ENCODE data around the gene ZSWIM7. TPM values are rescaled to one million over a fixed set of nuclear protein-coding genes. Genes with fewer than 3 reads are reported as not detected.

The ZSWIM7 gene
- total RNA-seq, 1 experiment from 2014 or later, result 41.3 TPM

DNA sequence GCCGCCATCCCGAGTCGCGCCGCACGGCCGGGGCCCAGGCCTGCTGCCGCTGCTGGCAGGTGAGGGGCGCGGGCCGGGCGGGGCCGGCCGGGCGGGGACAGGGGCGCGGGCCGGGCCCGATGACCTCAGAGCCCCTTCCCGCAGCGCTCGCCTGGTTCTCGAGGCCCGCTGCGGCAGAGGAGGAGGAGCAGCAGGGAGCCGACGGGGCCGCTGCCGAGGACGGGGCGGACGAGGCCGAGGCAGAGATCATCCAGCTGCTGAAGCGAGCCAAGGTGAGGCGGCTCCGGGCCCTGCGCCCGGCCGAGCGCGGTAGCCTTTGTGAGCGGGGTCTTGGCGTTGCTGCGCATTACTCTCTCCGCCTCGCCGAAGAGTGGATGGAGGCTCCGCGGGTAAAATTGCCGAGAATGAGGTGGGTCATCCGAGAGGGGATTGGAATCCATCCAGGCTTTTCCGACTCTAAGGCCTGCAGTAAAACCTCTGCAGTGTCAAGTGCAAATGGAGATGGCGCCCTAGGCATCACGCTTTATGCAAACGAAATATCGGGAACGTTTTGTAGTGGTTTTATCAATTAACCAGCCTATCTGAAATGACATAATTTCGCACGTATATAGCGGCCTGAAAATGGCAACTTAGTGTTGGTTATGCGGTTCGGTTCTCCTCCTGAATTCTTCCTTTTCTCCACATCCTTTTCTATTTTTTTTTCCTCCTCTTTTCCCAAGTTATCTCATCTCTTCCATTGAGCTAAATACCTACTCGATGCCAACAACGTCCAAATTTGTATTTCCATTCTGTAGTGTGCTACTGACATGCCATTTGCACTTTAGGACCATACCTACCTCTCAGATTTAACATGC lies 697 bp upstream of the ZSWIM7 start (continued):
- TF ChIP-seq, protein P1, sequence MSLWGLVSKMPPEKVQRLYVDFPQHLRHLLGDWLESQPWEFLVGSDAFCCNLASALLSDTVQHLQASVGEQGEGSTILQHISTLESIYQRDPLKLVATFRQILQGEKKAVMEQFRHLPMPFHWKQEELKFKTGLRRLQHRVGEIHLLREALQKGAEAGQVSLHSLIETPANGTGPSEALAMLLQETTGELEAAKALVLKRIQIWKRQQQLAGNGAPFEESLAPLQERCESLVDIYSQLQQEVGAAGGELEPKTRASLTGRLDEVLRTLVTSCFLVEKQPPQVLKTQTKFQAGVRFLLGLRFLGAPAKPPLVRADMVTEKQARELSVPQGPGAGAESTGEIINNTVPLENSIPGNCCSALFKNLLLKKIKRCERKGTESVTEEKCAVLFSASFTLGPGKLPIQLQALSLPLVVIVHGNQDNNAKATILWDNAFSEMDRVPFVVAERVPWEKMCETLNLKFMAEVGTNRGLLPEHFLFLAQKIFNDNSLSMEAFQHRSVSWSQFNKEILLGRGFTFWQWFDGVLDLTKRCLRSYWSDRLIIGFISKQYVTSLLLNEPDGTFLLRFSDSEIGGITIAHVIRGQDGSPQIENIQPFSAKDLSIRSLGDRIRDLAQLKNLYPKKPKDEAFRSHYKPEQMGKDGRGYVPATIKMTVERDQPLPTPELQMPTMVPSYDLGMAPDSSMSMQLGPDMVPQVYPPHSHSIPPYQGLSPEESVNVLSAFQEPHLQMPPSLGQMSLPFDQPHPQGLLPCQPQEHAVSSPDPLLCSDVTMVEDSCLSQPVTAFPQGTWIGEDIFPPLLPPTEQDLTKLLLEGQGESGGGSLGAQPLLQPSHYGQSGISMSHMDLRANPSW (CRISPR knock-in tag; conservative IDR thresholded peaks at IDR 0.05; ENCODE audit: low read depth), result peak; percentile 89; the same call in 1 of the 2 replicates

DNA sequence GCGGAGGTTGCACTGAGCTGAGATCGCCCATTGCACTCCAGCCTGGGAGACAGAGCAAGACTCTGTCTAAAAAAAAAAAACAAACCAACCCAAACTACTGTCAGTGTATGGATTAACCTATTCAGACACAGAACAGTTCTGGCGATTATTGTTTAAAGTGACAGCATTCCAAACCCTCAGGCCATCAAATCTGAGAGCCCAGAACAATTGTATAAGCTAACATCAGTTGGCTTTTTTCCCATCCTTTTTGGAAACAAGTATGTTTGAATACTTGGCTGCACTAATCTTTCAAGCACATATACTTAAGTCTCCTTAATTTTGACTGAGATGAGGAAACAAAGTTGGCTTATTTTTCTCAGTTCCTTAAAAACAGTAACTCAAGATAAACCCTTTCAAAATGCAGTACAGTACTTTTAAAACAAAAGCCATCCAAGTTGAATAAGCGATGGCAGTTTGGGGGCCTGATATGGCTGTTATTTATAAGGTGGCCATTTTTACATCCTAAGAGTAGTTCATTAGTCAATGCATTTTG lies 1.4 kb downstream of the ZSWIM7 start:
- Mint-ChIP-seq H3K9me3 (peaks cover 10% of the 10 kb centered on the region), H3K4me3 (peak overlapping the region; percentile 89; the same call in 1 of the 2 replicates), H3K27me3 (ENCODE audit: low read depth) (no peaks in the 10 kb centered on the region), H3K27ac (no peak overlapping the region), H3K36me3 (peaks cover 30% of the 10 kb centered on the region), H3K4me1 (peaks cover 17% of the 10 kb centered on the region)
- ChIA-PET CTCF (interaction anchor here (0.7 to 4.7 kb wide), 5 partner anchors 40 to 750 kb away, joined by 3 to 47 read pairs (median 4); partner anchors contain the start of gene ADORA2B), POLR2A (no interaction called here)
- ATAC-seq (no peak), DNase-seq (ENCODE audit: low spot score) (no peak)
- TF ChIP-seq, protein P2, sequence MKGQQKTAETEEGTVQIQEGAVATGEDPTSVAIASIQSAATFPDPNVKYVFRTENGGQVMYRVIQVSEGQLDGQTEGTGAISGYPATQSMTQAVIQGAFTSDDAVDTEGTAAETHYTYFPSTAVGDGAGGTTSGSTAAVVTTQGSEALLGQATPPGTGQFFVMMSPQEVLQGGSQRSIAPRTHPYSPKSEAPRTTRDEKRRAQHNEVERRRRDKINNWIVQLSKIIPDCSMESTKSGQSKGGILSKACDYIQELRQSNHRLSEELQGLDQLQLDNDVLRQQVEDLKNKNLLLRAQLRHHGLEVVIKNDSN (CRISPR knock-in tag; IDR thresholded peaks at IDR 0.05), result no peak
- TF ChIP-seq, protein P3, sequence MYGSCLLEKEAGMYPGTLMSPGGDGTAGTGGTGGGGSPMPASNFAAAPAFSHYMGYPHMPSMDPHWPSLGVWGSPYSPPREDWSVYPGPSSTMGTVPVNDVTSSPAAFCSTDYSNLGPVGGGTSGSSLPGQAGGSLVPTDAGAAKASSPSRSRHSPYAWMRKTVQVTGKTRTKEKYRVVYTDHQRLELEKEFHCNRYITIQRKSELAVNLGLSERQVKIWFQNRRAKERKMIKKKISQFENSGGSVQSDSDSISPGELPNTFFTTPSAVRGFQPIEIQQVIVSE (CRISPR knock-in tag; IDR thresholded peaks at IDR 0.05; ENCODE audit: borderline replicate concordance), result no peak
- no peak for TF ChIP-seq FOXJ3 (CRISPR knock-in tag; IDR thresholded peaks at IDR 0.05; ENCODE audit: borderline replicate concordance)

DNA sequence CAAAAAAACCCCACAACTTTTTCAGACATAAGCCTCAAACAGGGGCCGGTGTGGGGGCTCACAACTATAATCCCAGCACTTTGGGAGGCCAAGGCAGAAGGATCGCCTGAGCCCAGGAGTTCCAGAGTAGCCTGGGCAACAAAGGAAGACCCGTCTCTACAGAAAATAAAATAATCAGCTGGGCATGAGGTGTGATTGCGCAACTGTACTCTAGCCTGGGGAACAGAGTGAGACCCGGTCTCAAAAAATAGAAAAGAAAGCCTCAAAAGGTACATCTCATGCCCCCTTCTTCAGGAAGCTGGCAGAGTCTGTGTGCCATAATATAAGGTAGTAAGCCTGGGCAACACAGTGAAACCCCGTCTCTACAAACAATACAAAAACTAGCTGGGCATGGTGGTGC lies 3.2 kb downstream of the ZSWIM7 start:
- DNase-seq (ENCODE audit: low spot score), result no peak
- ChIA-PET POLR2A (no interaction called here), CTCF (interaction anchor here (0.6 to 4.7 kb wide), 3 partner anchors 30 to 158 kb away, joined by 3 to 47 read pairs (median 3); partner anchors contain the start of gene ADORA2B)
- no peaks in the 10 kb centered on the region for H3K27me3 Mint-ChIP-seq (ENCODE audit: low read depth)
- no peak for ATAC-seq
- TF ChIP-seq, protein P4, sequence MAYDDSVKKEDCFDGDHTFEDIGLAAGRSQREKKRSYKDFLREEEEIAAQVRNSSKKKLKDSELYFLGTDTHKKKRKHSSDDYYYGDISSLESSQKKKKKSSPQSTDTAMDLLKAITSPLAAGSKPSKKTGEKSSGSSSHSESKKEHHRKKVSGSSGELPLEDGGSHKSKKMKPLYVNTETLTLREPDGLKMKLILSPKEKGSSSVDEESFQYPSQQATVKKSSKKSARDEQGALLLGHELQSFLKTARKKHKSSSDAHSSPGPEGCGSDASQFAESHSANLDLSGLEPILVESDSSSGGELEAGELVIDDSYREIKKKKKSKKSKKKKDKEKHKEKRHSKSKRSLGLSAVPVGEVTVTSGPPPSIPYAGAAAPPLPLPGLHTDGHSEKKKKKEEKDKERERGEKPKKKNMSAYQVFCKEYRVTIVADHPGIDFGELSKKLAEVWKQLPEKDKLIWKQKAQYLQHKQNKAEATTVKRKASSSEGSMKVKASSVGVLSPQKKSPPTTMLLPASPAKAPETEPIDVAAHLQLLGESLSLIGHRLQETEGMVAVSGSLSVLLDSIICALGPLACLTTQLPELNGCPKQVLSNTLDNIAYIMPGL (CRISPR knock-in tag; IDR thresholded peaks at IDR 0.05), result no peak
- TF ChIP-seq TCF7 (CRISPR knock-in tag; IDR thresholded peaks at IDR 0.05; ENCODE audit: low read depth) (no peak), GTF2I (CRISPR knock-in tag; conservative IDR thresholded peaks at IDR 0.05) (no peak), SMAD3 (CRISPR knock-in tag; IDR thresholded peaks at IDR 0.05; ENCODE audit: borderline replicate concordance) (no peak), ESRRA (CRISPR knock-in tag; IDR thresholded peaks at IDR 0.05; ENCODE audit: borderline replicate concordance) (no peak), SP1 (CRISPR knock-in tag; conservative IDR thresholded peaks at IDR 0.05) (no peak), ETV6 (CRISPR knock-in tag; IDR thresholded peaks at IDR 0.05) (no peak), FOXJ3 (CRISPR knock-in tag; IDR thresholded peaks at IDR 0.05; ENCODE audit: borderline replicate concordance) (no peak), RORB (CRISPR knock-in tag; IDR thresholded peaks at IDR 0.05) (no peak)
- TF ChIP-seq, protein P5, sequence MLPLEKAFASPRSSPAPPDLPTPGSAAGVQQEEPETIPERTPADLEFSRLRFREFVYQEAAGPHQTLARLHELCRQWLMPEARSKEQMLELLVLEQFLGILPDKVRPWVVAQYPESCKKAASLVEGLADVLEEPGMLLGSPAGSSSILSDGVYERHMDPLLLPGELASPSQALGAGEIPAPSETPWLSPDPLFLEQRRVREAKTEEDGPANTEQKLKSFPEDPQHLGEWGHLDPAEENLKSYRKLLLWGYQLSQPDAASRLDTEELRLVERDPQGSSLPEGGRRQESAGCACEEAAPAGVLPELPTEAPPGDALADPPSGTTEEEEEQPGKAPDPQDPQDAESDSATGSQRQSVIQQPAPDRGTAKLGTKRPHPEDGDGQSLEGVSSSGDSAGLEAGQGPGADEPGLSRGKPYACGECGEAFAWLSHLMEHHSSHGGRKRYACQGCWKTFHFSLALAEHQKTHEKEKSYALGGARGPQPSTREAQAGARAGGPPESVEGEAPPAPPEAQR (CRISPR knock-in tag; IDR thresholded peaks at IDR 0.05), result no peak
- TF ChIP-seq, protein P3 (CRISPR knock-in tag; IDR thresholded peaks at IDR 0.05; ENCODE audit: borderline replicate concordance), result no peak
- TF ChIP-seq, protein P6, sequence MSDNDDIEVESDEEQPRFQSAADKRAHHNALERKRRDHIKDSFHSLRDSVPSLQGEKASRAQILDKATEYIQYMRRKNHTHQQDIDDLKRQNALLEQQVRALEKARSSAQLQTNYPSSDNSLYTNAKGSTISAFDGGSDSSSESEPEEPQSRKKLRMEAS (CRISPR knock-in tag; IDR thresholded peaks at IDR 0.05), result no peak
- no peak overlapping the region for H3K27ac Mint-ChIP-seq
- H3K36me3 Mint-ChIP-seq, result peaks cover 12% of the 10 kb centered on the region
- peaks cover 9% of the 10 kb centered on the region for H3K4me1 Mint-ChIP-seq
- peaks cover 2% of the 10 kb centered on the region for H3K9me3 Mint-ChIP-seq
- H3K4me3 Mint-ChIP-seq, result no peak overlapping the region

Measured in WTC11 (cell line).